Ishikawa (cell line): ENCODE results near the gene TXLNG.

Source experiments
- CEBPB ChIP-seq: IDR thresholded peaks from 2 replicates; pipeline ENCODE4 v1.6.1; 2012
- EP300 ChIP-seq: IDR thresholded peaks from 2 replicates; pipeline ENCODE4 v1.6.1; 2012; ENCODE audit warnings: borderline replicate concordance
- FOXM1 ChIP-seq: IDR thresholded peaks from 2 replicates; pipeline ENCODE4 v1.6.1; 2012; ENCODE audit warnings: low read depth, borderline replicate concordance
- RAD21 ChIP-seq: IDR thresholded peaks from 2 replicates; pipeline ENCODE4 v1.6.1; 2012; ENCODE audit warnings: low read depth
- REST ChIP-seq: IDR thresholded peaks from 2 replicates; pipeline ENCODE4 v1.6.1; 2012; ENCODE audit warnings: low read depth, mild to moderate bottlenecking
- TAF1 ChIP-seq: IDR thresholded peaks from 2 replicates; pipeline ENCODE4 v1.6.1; 2012; ENCODE audit warnings: low read depth, mild to moderate bottlenecking
- TCF12 ChIP-seq: IDR thresholded peaks from 2 replicates; pipeline ENCODE4 v1.6.1; 2012; ENCODE audit warnings: low read depth
- YY1 ChIP-seq: IDR thresholded peaks from 2 replicates; pipeline ENCODE4 v1.6.1; 2012; ENCODE audit warnings: low read depth
- ZBTB7A ChIP-seq: IDR thresholded peaks from 2 replicates; pipeline ENCODE4 v1.6.1; 2012; ENCODE audit warnings: low read depth

GRCh38 chrX:16876696-16877095, 90.4 kb downstream of the TXLNG start:
- no peak for TF ChIP-seq TAF1
- TF ChIP-seq FOXM1: no peak
- no peak for TF ChIP-seq RAD21
- no peak for TF ChIP-seq TCF12
- TF ChIP-seq ZBTB7A: no peak
- TF ChIP-seq REST: no peak
- TF ChIP-seq CEBPB: no peak
- TF ChIP-seq EP300: no peak
- TF ChIP-seq YY1: no peak
